Testis (tissue), 3 donors: ENCODE results near the gene NAGS. TPM values are rescaled to one million over a fixed set of nuclear protein-coding genes. Genes with fewer than 3 reads are reported as not detected.

Source experiments
- DNase-seq: peaks from one replicate; pipeline ENCODE4 v3.0.0-alpha.2; 2019
- H3K27ac ChIP-seq, 2 donors: fragments of 200-600 bp; sonication (generic); one replicate each; pipeline ENCODE4 v1.5.1; 2019
- H3K27me3 ChIP-seq: fragments of 200-600 bp; sonication (generic); one replicate; pipeline ENCODE4 v1.5.1; 2019
- H3K36me3 ChIP-seq: fragments of 200-600 bp; sonication (generic); one replicate; pipeline ENCODE4 v1.5.1; 2017; ENCODE audit warnings: low read depth; ENCODE audit errors: missing control alignments
- H3K4me1 ChIP-seq: fragments of 200-600 bp; sonication (generic); one replicate; pipeline ENCODE4 v1.5.1; 2019
- H3K4me3 ChIP-seq, 2 donors: fragments of 200-600 bp; sonication (generic); one replicate each; pipeline ENCODE4 v1.5.1; 2017 to 2019
- H3K9me3 ChIP-seq: fragments of 200-600 bp; sonication (generic); one replicate; pipeline ENCODE4 v1.5.1; 2017
- CTCF ChIP-seq, 3 experiments: fragments of 450-650 bp in 2 of 3; fragments of 200-600 bp in 1 of 3; sonication (generic) in 1 of 3; IDR thresholded peaks; one replicate each; pipeline ENCODE4 v1.5.1; 2016 to 2019; ENCODE audit warnings: antibody characterized with exemption in 3 of 3, mild to moderate bottlenecking in 2 of 3, moderate library complexity in 1 of 3
- POLR2A ChIP-seq: fragments of 450-650 bp; IDR thresholded peaks from one replicate; pipeline ENCODE4 v1.6.1; 2017; ENCODE audit warnings: antibody characterized with exemption, mild to moderate bottlenecking, moderate library complexity
- WGBS, 2 donors: methylation state at CpG; one replicate each; pipeline ENCODE4 v1.1.5; 2018; 5-methylcytosine and 5-hydroxymethylcytosine counted together
- intact Hi-C: fragments of 100-400 bp; cut with DNase I; formaldehyde crosslinking; loops from one replicate; pipeline ENCODE4 v1.15.1; 2023; ENCODE audit warnings: low total_unique reads
- polyA plus RNA-seq: library from polyadenylated mRNA; stranded (reverse); fragments of 350-450 nt; fragmentation: Illumina TruSeq; extraction: RNeasy Lipid Tissue Mini Kit (QIAGEN cat#74804); gene quantifications from one replicate; pipeline ENCODE4 v1.2.3, GENCODE V29; 2014; ENCODE audit warnings: low read depth, low replicate concordance; ENCODE audit not compliant: insufficient read depth
- total RNA-seq, 2 donors: library from RNA; depleted of rRNA; stranded (reverse); fragments of >200 nt; gene quantifications; one replicate each; pipeline ENCODE4 v1.2.3, GENCODE V29; 2016

Gene NAGS
- total and polyA plus RNA-seq, 3 donors from 2014 or later: 2.5 to 6.5 (median 3.1) TPM

GRCh38 chr17:44022246-44022645, 17.8 kb downstream of the NAGS start:
- H3K4me3 ChIP-seq: no peak overlapping the region
- H3K9me3 ChIP-seq: no peaks in the 10 kb centered on the region
- no peak overlapping the region for H3K27ac ChIP-seq
- intact Hi-C loops: no loop called here
- DNase-seq: no peak
- no peaks in the 10 kb centered on the region for H3K27me3 ChIP-seq
- TF ChIP-seq POLR2A (no peak), CTCF (IDR thresholded peaks at IDR 0.05) (no peak)
- WGBS, 2 donors: 88 to 100% methylated on average over 2 of the region's 2 CpGs
- no peaks in the 10 kb centered on the region for H3K4me1 ChIP-seq
- no peaks in the 10 kb centered on the region for H3K36me3 ChIP-seq

GRCh38 chr17:44023545-44024270, 19.3 kb downstream of the NAGS start:
- WGBS, 2 donors: 90 to 93% methylated on average over 18 to 22 of the region's 22 CpGs
- Histone ChIP-seq H3K27me3 (no peaks in the 10 kb centered on the region), H3K9me3 (no peaks in the 10 kb centered on the region), H3K27ac (no peak overlapping the region), H3K36me3 (no peaks in the 10 kb centered on the region), H3K4me1 (no peaks in the 10 kb centered on the region), H3K4me3 (no peak overlapping the region)
- intact Hi-C loops: no loop called here
- no peak for DNase-seq
- TF ChIP-seq CTCF (IDR thresholded peaks at IDR 0.05) (no peak), POLR2A (no peak)

GRCh38 chr17:44024271-44024663, 19.8 kb downstream of the NAGS start:
- WGBS, 2 donors: 85% methylated on average over 5 of the region's 6 CpGs; no CpG with 5 or more reads in 1 of the 2 donors
- intact Hi-C loops: no loop called here
- no peak for DNase-seq
- no peak overlapping the region for H3K4me3 ChIP-seq
- H3K27ac ChIP-seq: no peak overlapping the region
- no peaks in the 10 kb centered on the region for H3K27me3 ChIP-seq
- H3K36me3 ChIP-seq: no peaks in the 10 kb centered on the region
- no peaks in the 10 kb centered on the region for H3K9me3 ChIP-seq
- no peak for TF ChIP-seq POLR2A
- no peak for TF ChIP-seq CTCF (IDR thresholded peaks at IDR 0.05)
- H3K4me1 ChIP-seq: no peaks in the 10 kb centered on the region

GRCh38 chr17:44024853-44025252, 20.4 kb downstream of the NAGS start:
- intact Hi-C loops: no loop called here
- Histone ChIP-seq H3K4me3 (no peak overlapping the region), H3K9me3 (no peaks in the 10 kb centered on the region), H3K27me3 (no peaks in the 10 kb centered on the region), H3K27ac (no peak overlapping the region), H3K4me1 (no peaks in the 10 kb centered on the region), H3K36me3 (no peaks in the 10 kb centered on the region)
- TF ChIP-seq CTCF (IDR thresholded peaks at IDR 0.05) (no peak), POLR2A (no peak)
- WGBS, 2 donors: 62 to 83% methylated on average over 3 to 4 of the region's 4 CpGs
- DNase-seq: no peak

- Histone ChIP-seq H3K4me1 (no peaks in the 10 kb centered on the region), H3K4me3 (no peak overlapping the region), H3K27me3 (no peaks in the 10 kb centered on the region), H3K9me3 (no peaks in the 10 kb centered on the region), H3K36me3 (no peaks in the 10 kb centered on the region), H3K27ac (no peak overlapping the region)
- TF ChIP-seq CTCF (IDR thresholded peaks at IDR 0.05) (no peak), POLR2A (no peak)
- WGBS, 2 donors: 83 to 85% methylated on average over 5 of the region's 5 CpGs
- no peak for DNase-seq
- intact Hi-C loops: no loop called here
Observed at GRCh38 chr17:44029736-44030135, 25.3 kb downstream of the NAGS start.
